GM21576 (cell line): ENCODE measurements around the gene CDK1.
A peak's percentile ranks its signal among the peaks of the same experiment; 100 is the strongest.

Experiments
- ATAC-seq: cut with Tn5 transposase; IDR thresholded peaks from one replicate; pipeline ENCODE4 v1.9.1; 2021; ENCODE audit warnings: mild to moderate bottlenecking, moderate library complexity; ENCODE audit not compliant: unreplicated experiment

The CDK1 gene

GRCh38 chr10:60777696-60778213, 523 bp upstream of the CDK1 start:
- ATAC-seq: peak; percentile 8

GRCh38 chr10:60778971-60779796, 906 bp downstream of the CDK1 start:
- no peak for ATAC-seq

GRCh38 chr10:60781661-60782060, 3.4 kb downstream of the CDK1 start:
- no peak for ATAC-seq

- no peak for ATAC-seq
Observed at GRCh38 chr10:60784641-60785040, 6.4 kb downstream of the CDK1 start.

- ATAC-seq: no peak
Observed at GRCh38 chr10:60788544-60788943, 10.3 kb downstream of the CDK1 start.

- ATAC-seq: no peak
Observed at GRCh38 chr10:60789340-60789739, 11.1 kb downstream of the CDK1 start.

GRCh38 chr10:60794953-60795352, 16.7 kb downstream of the CDK1 start:
- ATAC-seq: no peak

- no peak for ATAC-seq
Observed at GRCh38 chr10:60795465-60796202, 17.4 kb downstream of the CDK1 start.

- no peak for ATAC-seq
Observed at GRCh38 chr10:60796481-60796880, 18.2 kb downstream of the CDK1 start.

GRCh38 chr10:60797200-60797599, 18.9 kb downstream of the CDK1 start:
- ATAC-seq: no peak

GRCh38 chr10:60798031-60798430, 19.8 kb downstream of the CDK1 start:
- no peak for ATAC-seq

GRCh38 chr10:60798870-60799269, 20.6 kb downstream of the CDK1 start:
- ATAC-seq: no peak

- no peak for ATAC-seq
Observed at GRCh38 chr10:60799971-60800650, 21.8 kb downstream of the CDK1 start.

GRCh38 chr10:60800918-60801317, 22.6 kb downstream of the CDK1 start:
- no peak for ATAC-seq

- no peak for ATAC-seq
Observed at GRCh38 chr10:60801522-60801921, 23.2 kb downstream of the CDK1 start.

GRCh38 chr10:60803433-60803832, 25.2 kb downstream of the CDK1 start:
- no peak for ATAC-seq

- ATAC-seq: no peak
Observed at GRCh38 chr10:60803865-60804264, 25.6 kb downstream of the CDK1 start.

- ATAC-seq: no peak
Observed at GRCh38 chr10:60806921-60807320, 28.6 kb downstream of the CDK1 start.

- ATAC-seq: no peak
Observed at GRCh38 chr10:60807499-60807898, 29.2 kb downstream of the CDK1 start.

GRCh38 chr10:60808036-60808435, 29.8 kb downstream of the CDK1 start:
- ATAC-seq: no peak

- ATAC-seq: no peak
Observed at GRCh38 chr10:60809157-60809556, 30.9 kb downstream of the CDK1 start.
